ENCODE results near the gene ALAS2.
"Not testable (repeated sequence)": the region's sequence is repeated elsewhere in the genome, so short reads cannot be mapped to it uniquely, and the experiment has no call there.

The ALAS2 gene, protein sequence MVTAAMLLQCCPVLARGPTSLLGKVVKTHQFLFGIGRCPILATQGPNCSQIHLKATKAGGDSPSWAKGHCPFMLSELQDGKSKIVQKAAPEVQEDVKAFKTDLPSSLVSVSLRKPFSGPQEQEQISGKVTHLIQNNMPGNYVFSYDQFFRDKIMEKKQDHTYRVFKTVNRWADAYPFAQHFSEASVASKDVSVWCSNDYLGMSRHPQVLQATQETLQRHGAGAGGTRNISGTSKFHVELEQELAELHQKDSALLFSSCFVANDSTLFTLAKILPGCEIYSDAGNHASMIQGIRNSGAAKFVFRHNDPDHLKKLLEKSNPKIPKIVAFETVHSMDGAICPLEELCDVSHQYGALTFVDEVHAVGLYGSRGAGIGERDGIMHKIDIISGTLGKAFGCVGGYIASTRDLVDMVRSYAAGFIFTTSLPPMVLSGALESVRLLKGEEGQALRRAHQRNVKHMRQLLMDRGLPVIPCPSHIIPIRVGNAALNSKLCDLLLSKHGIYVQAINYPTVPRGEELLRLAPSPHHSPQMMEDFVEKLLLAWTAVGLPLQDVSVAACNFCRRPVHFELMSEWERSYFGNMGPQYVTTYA
- 0 reads per million in 2 donors for total RNA-seq

DNA sequence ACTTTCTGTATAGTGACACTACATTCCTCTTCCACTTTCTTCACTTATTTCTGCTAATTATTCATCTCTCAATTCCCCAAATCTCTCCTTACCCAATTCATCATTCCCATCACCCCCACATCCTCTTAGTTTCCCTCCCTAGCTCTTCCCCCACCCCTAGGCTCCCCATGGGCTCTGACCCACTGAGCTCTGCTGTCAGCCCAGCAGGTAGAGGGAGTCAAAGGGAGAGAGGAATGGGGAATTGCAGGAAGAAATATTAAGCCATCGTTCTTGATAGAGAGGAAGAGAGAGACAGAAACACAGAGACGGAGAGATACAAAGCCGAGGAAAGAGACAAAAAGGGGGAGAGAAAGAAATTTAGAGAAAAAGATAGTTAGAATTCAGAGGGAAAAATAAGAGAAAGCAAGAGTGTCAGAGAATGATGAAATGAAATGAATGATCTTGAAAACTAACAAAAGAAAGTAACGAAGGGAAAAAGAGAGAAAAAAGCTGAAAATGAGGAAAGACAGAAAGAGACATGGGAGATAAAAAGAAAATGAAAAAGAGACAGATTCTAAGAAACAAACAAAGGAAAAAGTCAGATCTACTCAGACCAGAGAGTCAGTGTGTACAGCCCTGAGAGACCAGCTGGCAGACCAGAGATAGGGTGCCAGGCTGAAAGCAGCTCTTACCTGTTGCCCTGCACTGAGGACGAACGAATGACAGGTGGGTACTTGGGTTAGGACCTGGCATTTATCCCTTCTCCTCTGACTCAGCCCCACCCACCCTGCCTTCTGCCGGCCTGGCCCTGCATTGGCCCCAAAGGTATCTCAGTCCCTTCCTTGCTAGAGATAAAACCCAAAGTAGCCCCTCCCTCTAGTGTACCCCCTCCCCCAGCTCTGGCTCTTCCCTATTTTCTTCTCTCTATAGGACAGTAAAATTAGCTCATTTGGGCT, at the start of gene ALAS2:
Gene ALAS2 (minus strand): TSS at position 707 of the 935 bp plus-strand sequence. CDS start 4,977 bp downstream, outside the sequence.
- DNase-seq: no peak

DNA sequence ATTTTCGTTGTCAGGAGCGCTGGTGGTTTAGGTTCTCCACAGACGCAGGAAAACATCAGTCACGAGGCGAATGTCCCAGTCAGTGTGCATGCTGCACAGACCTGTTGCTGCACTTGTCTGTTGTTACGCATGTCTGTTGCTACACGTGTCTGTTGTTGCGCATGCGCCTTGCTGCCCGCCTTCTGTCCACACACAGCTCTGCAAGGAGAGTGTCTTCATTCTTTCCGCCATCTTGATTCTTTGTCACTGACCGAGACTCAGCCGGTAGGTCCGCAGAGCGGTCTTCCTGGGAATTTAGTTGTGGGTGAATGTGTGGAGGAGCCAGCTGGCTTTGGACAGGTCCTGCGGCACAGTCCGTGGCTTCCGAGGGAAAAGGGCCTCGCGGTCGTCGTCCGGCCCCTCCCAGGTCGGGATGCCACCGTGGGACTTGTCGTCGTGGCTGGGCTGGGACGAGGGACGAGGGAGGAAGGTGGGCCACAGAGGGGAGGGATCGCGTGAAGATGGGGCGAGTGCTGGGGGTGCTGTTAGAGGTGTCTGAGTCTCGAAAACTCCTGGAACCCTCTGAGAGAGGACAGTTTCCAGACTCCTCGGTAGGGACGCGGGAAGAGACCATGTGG, 44.2 kb upstream of the ALAS2 start, which contains the start of gene PAGE2B:
Gene PAGE2B (plus strand): TSS at position 180 of the 617 bp plus-strand sequence. CDS start 1,012 bp downstream, outside the sequence.
- no peak for DNase-seq

DNA sequence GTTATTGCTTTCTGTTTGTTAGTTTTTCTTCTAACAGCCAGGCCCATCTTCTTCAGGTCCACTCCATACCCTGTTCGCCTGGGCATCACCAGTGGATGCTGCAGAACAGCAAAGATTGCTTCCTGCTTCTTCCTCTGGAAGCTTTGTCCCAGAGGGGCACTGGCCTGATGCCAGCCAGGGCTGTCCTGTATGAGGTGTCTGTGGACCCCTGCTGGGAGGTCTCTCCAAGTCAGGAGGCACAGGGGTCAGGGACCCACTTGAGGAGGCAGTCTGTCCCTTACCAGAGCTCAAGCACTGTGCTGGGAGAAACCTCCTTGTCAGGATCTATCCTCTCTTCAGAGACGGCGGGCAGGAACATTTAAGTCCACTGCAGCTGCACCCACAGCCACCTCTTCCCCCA, 41.5 kb upstream of the ALAS2 start:
- no peak for DNase-seq

DNA sequence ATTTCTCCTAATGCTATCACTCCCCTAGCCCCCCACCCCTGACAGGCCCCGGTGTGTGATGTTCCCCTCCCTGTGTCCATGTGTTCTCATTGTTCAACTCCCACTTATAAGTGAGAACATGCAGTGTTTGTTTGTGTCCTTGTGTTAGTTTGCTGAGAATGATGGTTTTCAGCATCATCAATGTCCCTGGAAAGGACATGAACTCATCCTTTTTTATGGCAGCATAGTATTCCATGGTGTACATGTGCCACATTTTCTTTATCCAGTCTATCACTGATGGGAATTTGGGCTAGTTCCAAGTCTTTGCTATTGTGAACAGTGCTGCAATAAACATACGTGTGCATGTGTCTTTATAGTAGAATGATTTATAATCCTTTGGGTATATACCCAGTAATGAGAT, 36.4 kb upstream of the ALAS2 start:
- DNase-seq: not testable (repeated sequence)

DNA sequence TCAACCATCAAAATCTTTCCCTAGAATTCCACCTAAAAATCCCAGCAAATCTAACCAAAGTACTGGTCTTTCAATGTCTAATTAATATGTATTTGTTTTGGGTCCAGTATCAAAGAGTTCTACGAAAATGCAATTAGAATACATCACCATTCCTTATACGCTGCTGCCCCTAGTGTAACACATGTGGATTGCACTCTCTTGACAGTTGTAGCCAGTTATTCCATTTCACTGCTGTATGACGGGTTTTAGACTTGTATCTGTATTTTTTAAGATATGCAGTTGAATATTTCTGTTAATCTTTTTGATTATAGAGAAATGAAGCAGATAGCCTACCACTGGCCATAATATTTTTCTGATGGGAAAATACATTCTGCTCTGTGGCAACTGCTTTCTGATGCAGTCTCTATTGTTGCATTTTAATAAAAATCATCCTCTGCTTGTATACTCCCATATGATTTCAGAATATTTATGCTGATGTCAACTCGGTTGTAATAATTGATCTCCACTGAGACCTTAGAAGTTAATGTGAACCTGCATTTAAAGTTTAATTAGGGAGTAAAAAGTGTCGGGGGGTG, 27.0 kb upstream of the ALAS2 start:
- peak in 2 of 5 experiments; percentile 4 to 39 for DNase-seq

DNA sequence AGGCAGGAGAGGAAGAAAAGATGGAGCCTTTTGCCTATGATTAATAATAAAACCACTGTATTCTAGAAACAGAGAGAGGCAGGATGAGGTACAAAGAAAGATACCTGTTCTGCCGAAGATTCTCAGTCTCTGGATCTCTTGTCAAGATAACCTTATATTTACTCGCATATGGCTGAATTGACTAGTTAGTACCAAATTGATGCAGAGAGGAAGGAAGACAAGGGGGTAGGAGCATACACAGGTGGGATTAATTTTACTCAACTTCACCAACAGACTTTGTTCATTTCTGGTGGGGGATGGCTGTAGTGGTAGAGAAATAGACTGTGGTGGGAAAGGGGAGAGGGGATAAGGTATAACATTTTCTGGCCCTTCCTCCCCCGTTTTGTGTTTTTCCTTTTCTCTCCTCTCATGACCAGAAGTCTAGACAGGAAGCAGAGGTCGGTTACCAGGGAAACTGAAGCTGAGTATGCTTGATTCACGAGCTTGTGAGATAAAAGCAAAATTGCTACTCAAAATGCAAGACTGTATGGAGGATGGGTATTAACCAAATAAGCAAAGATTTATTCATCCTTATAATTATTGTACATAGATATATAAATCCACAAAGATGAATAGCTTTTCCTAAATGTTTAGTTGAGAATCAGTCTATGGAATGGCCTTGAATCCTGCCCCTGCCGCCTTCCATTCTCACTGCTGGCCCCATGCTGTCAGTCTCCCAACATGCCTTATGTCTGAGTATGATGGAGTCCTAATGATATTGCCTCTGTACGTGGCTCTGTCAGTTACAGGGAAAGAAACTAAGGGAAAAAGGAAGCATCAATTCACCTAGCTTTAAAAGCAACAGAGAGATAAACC, 26.3 kb upstream of the ALAS2 start:
- DNase-seq: peak in 2 of 5 experiments; percentile 42 to 50

DNA sequence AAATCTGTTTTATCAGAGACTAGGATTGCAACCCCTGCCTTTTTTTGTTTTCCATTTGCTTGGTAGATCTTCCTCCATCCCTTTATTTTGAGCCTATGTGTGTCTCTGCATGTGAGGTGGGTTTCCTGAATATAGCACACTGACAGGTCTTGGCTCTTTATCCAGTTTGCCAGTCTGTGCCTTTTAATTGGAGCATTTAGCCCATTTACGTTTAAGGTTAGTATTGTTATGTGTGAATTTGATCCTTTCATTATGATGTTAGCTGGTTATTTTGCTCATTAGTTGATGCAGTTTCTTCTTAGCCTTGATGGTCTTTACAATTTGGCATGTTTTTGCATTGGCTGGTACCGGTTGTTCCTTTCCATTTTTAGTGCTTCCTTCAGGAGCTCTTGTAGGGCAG, 19.8 kb upstream of the ALAS2 start:
- not testable (repeated sequence) for DNase-seq

DNA sequence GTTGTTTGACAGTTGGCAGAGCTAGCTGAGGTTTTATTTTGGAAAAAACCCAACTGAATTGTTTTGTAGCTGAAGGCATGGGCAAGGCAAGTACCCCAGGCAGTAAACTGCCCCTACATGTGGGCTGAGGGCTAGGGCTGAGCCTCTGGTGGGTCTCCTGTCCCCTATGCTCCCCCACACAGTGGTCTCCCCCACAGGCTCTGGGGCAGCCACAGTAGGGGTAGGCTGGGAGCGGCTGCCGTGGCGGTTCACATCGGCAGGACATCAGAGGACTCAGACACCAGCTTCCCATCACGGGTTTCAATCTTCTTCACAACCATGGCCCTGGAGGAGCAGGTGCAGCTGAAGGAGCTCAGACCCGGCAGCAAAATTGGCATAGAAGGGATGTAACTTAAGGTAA, 10.7 kb upstream of the ALAS2 start:
- DNase-seq: no peak

DNA sequence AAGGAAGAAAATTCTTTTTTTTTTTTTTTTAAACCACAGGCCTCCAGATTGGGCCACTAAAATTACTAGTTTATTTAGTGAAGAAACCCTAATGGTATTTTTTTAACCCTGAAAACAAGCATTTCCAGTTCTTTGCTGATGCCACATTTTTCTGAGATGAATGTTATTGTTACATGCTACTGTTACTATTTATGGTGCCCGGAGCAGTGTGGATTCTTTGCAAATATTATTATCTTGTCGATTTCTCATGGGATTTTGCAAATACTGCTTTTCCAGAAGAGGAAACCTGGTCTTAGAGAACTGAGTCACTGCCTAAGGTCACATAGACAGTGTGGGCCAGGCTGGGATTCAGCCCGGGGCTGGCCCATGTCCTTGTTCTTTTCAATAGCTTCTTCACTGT, 8.7 kb upstream of the ALAS2 start:
- no peak for DNase-seq

DNA sequence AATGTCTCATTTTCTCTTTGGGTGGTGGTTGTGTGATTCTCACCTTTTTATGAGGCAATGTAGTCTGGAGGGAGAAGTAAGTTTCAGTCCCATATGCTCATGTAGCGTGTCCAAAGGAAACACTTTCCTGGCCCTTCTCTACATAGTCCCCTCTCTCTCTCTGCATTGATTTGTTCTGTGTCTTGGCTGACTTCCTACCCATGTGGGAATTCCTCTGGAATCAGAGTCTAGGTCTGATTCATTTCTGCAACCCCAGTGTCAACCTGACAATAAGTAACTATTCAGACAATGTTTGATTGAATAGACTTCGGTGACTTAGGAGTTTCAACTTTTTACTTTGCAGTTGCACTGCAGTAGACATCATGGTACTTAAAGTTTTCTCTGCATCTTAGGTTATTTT, 2.7 kb upstream of the ALAS2 start:
- DNase-seq: no peak

DNA sequence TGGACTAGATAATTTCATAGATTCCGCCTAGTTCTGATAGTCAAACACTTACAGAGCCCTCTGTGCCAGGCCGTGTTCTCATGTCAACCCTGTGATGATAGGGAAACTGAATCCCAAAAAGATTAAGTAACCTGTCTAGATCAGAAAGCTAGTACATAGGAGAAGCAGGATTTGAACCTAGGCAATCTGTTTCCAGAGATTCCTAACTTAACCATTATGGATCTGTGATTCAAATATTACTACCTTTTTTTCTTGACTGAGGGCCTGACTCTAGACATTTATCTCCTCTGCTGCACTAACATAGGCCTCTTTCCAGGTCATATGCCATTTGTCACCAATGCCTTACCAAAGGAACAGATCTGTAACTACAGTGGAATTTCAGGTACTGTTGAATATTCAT, 1.5 kb downstream of the ALAS2 start:
- DNase-seq: no peak

DNA sequence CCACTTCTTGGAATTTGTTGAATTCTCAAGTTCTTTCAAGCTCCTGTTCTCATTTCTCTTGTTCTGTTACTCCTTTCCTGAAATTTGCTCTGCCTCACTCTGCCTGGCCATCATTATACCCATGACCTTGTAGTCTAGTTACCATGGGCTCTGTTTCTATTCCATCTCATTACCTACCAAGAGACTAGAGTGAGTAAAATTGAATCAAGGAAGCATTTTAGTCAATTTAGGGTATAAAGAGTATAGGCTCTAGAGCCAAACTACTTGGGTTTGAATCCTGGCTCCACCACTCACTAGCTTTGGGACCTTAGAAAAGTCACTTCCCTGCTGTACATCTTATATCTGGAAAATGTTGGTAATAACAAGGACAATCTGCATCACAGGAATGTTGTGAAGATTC, 2.2 kb downstream of the ALAS2 start:
- DNase-seq: no peak

DNA sequence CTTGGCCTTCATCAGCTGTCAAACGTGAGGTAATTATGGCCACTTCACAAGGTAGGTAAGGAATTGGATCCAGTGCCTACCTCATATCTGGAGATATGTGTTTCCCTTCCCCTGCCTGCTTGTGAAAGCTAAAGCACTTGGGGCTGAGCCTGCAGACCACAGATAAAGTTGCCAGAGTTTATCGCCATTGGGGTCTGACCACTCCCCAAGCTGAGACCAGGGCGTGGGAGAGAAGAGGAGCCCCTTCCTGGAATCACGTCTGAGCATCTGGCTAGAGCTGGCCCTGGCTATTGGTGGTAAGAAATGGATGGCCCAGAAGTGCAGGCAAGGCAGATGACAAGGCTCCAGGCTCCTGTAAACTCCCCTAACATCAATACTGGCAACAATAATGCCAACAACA, 2.7 kb downstream of the ALAS2 start:
- no peak for DNase-seq

DNA sequence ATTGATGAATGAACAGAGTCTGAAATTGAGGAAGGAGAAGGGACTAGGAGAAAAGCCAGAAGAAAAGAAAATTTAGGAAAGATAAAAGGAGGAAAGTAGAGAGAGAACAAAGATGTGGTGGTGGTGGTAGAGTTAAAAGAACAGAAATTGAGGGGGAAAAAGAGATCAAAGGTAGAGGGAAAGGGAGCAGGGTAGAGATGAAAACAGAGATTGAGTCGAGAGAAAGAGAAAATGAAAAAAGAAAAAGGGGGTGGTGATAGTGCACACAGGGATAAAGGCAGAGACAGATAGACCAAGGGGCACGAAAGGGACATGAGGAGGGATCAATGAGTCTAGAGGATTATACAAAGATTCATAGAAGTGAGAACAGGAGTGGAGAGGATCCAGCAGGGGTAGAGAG, 3.9 kb downstream of the ALAS2 start:
- no peak for DNase-seq

DNA sequence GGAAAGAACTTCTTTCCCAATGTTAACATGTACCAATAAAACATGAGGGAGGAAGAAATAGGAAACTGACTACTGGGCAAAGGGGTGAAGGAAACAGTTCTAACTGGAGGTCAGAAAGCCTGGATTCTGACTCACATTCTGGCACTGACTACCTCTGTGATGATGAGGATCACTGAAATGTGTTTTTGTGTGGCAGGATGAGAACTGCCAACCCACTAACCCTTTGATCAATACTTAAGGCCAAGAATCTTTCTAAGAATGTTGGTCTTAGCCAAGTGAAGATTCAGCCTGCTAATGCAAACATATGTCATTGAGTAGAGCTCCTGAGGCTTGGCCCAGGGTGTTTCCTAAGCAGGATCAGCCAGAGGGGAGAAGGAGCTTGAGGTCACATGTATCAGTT, 4.6 kb downstream of the ALAS2 start:
- DNase-seq: no peak

DNA sequence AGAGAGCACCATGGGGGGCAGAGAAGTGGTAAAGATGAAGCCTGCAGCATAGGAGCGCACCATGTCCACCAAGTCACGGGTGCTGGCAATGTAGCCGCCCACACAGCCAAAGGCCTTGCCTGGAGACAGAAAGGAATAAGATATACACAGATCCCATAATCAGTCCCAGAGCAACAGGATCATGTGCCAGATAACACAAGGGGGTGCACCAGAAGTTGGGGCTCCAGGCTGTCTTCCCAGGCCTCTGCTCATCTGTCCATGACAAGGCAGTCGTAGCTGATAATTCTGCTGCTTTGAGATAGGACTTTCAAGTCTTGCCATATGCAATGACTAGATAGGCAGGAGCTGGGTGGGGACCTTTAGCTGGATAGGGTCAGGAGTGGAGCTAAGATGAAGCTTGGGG, 15.9 kb downstream of the ALAS2 start:
- no peak for DNase-seq

DNA sequence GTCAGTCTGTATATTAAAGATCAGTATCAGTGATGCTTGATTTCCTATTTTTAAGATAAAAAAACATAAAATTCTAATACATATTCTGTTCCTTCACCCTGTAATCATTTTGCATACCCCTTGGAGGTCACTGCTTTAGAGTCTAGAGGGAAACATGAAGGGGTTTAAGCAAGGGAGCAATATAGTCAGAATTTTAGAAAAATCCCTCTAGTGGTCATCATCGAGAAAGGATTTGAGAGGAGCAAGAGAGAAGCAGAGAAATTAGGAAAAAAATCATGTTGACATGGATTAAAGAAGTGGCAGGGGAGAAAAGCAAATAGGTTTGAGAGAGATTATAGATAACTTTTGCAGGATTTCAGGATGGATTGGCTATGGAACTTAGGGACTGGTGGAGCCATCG, 19.5 kb downstream of the ALAS2 start:
- DNase-seq: no peak

DNA sequence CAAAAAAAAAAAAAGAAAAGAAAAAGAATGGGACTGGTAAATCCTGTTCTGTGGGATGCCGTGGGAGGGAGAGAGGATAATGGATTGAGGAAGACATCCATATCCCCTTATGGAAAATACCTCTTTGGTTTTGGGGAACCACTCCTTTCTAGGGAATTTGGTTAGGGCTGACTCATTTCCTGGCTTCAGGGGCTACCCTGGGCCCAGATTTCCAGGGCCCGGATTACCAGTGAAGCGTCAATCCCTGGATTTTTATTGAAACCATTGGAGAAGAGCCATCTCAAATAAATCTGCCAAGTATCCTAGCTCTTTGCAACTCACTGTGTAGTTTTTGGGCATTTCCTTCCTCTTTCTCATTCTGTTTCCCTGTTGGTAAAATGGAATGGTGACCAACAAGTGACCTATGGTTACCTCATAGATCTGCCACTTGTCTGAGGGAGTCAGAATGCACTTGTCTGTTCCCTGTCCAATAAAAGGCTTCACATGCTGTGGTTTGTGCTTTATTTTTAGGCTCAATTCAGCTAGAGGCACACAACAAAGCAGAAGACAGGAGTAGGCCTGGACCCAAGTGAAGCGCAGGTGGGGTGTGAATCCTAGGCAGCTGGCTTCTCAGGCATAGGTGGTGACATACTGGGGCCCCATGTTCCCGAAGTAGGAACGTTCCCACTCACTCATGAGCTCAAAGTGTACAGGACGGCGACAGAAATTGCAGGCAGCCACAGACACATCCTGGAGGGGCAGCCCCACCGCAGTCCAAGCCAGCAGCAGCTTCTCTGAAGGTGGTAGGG, 22.0 kb downstream of the ALAS2 start:
- DNase-seq: peak in 1 of 5 experiments; percentile 5

DNA sequence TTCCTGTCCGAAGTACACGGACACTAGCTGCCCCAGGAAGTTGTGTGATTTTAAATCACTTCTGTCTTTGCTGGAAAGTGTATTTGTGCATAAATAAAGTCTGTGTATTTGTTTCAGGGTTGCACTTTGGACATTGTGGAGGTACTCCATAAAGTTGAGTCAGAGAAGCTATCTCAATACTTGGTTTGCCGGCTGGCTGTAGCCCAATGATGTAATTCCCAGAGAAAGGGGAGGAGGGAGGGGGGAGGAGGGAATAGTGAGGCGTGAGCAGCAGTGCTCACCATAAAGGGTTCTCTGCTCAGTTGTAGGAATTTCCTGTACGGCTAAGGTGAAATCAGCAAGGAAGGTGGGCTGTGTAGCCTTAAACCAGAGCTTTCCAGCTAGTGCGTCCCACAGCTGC, 23.1 kb downstream of the ALAS2 start:
- no peak for DNase-seq

DNA sequence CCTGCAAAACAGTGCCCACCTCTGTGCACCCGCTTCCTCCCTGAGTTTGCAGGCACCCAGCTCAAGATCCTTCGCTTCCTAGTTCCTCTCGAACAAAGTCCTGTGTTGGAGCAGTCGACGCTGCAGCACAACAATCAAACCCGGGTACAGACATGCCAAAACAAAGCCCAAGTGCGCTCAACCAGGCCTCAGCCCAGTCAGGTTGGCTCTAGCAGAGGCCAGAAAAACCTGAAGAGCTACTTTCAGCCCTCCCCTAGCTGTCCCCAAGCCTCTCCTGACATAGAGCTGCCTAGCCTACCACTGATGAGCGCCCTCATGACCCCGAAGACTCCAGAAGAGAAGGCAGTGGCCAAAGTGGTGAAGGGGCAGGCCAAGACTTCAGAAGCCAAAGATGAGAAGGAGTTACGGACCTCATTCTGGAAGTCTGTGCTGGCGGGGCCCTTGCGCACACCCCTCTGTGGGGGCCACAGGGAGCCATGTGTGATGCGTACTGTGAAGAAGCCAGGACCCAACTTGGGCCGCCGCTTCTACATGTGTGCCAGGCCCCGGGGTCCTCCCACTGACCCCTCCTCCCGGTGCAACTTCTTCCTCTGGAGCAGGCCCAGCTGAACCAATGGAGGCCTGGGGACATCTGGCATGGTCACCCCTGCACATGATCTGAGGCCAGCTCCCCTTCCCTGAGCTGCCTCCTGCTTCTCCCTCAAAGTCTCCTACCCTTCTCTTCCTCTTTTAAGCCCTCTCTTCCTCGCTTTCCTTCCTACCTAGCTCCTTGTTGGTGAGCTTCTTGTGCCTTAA, 23.8 kb downstream of the ALAS2 start:
- no peak for DNase-seq

Data from T-helper 2 cell (primary cell).